GM18951 (cell line): Measurements from ENCODE around the gene ADAMTS18.
"Not testable (repeated sequence)": the region's sequence is repeated elsewhere in the genome, so short reads cannot be mapped to it uniquely, and the experiment has no call there.

Experiments
- POLR2A ChIP-seq: IDR thresholded peaks from 4 replicates; pipeline ENCODE4 v1.6.1; 2011; ENCODE audit warnings: mild to moderate bottlenecking; ENCODE audit not compliant: insufficient read length, insufficient read depth; ENCODE audit errors: extremely low read depth
- in situ Hi-C: fragments of 300-500 bp; cut with MboI; formaldehyde crosslinking; loops from one replicate; pipeline ENCODE4 v1.12.0; 2022; ENCODE audit warnings: low sequenced_read_pairs, mixed read lengths, inconsistent platforms; ENCODE audit not compliant: unreplicated experiment

ADAMTS18 gene

DNA sequence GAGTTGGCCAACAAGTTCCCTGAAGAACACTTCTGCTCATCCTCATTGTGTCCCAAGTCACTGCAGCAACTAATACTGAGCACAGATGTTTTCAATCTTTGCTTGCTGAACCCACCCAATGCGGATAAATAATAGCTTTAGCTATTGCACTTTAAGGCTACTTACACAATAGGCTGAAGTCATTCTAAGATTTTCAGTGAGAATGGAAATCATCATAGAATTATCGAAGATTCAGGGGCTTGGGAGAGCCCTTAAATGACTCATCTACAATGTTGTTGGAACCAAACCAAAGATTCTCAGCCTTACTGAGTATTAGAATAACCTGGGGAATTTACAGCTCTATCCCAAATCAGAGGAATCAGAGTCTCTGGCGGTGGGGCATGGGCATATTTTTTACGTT lies 184.4 kb downstream of the ADAMTS18 start:
- in situ Hi-C loops, result no loop called here
- TF ChIP-seq POLR2A, result no peak

- in situ Hi-C loops, result no loop called here
- TF ChIP-seq POLR2A, result no peak
These were observed 188.7 kb downstream of the ADAMTS18 start for GRCh38 chr16:77246150-77246549.

DNA sequence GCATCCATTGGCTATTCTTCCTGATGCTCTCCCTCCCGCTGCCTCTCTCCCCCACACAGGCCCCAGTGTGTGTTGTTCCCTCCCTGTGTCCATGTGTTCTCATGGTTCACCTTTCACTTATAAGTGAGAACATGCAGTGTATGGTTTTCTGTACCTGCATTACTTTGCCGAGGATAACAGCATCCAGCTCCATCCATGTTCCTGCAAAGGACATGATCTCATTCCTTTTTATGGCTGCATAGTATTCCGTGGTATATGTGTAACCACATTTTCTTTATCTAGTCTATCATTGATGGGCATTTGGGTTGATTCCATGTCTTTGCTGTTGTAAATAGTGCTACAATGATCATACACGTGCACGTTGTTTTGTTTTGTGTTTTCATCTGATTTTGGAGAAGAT lies 192.4 kb downstream of the ADAMTS18 start:
- in situ Hi-C loops, result not testable (repeated sequence)

- TF ChIP-seq POLR2A, result no peak
- in situ Hi-C loops, result loop anchor here (5.0 kb wide), 1 partner anchor 349 kb away; no protein-coding TSS in a partner anchor
These were observed 196.2 kb downstream of the ADAMTS18 start for GRCh38 chr16:77238593-77238992.

GRCh38 chr16:77236063-77236511 lies 198.7 kb downstream of the ADAMTS18 start:
- in situ Hi-C loops, result loop anchor here (5.0 kb wide), 1 partner anchor 351 kb away; no protein-coding TSS in a partner anchor
- TF ChIP-seq POLR2A, result no peak

DNA sequence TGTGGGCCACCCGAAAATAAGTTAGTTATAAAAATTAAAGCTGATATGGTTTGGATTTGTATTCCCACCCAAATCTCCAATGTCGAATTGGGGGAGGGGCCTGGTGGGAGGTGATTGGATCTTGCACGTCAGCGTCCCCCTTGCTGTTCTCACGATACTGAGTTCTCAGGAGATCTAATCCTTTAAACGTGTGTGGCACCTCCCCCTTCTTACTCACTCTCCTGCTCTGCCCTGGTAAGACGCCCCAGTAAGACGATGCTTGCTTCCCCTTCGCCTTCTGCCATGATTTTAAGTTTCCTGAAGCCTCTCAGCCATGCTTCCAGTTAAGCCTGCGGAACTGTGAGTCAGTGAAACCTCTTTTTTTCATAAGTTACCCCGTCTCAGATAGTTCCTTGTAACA lies 200.2 kb downstream of the ADAMTS18 start:
- no peak for TF ChIP-seq POLR2A
- in situ Hi-C loops, result loop anchor here (5.0 kb wide), 1 partner anchor 353 kb away; no protein-coding TSS in a partner anchor

- in situ Hi-C loops, result no loop called here
- TF ChIP-seq POLR2A, result no peak
These were observed 200.9 kb downstream of the ADAMTS18 start for GRCh38 chr16:77233799-77234519.
